Measurements from ENCODE around the gene HOTAIR.
A peak's percentile ranks its signal among the peaks of the same experiment; 100 is the strongest.

The HOTAIR gene

GRCh38 chr12:53985692-53985993 is 10.9 kb upstream of the HOTAIR start:
- no peak for DNase-seq

GRCh38 chr12:53984901-53985691 is 10.3 kb upstream of the HOTAIR start, which contains the start of gene HOXC10:
Gene HOXC10, plus strand, starts transcription at chr12:53985146. Its CDS starts 114 bp downstream, at chr12:53985260.
- peak; percentile 90 for DNase-seq

GRCh38 chr12:53983950-53984572 is 9.3 kb upstream of the HOTAIR start:
- DNase-seq = no peak

- no peak for DNase-seq
Measured at GRCh38 chr12:53983568-53983949, 8.8 kb upstream of the HOTAIR start.

GRCh38 chr12:53982648-53983567 is 8.2 kb upstream of the HOTAIR start:
- DNase-seq = no peak

- no peak for DNase-seq
Measured at GRCh38 chr12:53981634-53982565, 7.1 kb upstream of the HOTAIR start.

- DNase-seq = no peak
Measured at GRCh38 chr12:53980802-53981496, 6.2 kb upstream of the HOTAIR start.

- no peak for DNase-seq
Measured at GRCh38 chr12:53980104-53980801, 5.5 kb upstream of the HOTAIR start.

GRCh38 chr12:53978477-53979356 is 4.0 kb upstream of the HOTAIR start:
- no peak for DNase-seq

- DNase-seq = no peak
Measured at GRCh38 chr12:53977596-53978445, 3.1 kb upstream of the HOTAIR start.

- no peak for DNase-seq
Measured at GRCh38 chr12:53976823-53977595, 2.3 kb upstream of the HOTAIR start.

GRCh38 chr12:53976172-53976822 is 1.5 kb upstream of the HOTAIR start:
- DNase-seq = no peak

GRCh38 chr12:53975479-53976152 is 862 bp upstream of the HOTAIR start:
- no peak for DNase-seq

GRCh38 chr12:53975064-53975471 is 314 bp upstream of the HOTAIR start:
- no peak for DNase-seq

GRCh38 chr12:53973236-53974042 is 1.3 kb downstream of the HOTAIR start:
- no peak for DNase-seq

GRCh38 chr12:53972722-53973235 is 2.0 kb downstream of the HOTAIR start, which contains the start of gene HOXC11:
Gene HOXC11, plus strand, starts transcription at chr12:53973126. Its CDS starts 116 bp downstream, at chr12:53973242.
- no peak for DNase-seq

Data from OCI-M1 (cell line).